CD14-positive monocyte (primary cell): ENCODE data around the gene CCDC92B. TPM values are rescaled to one million over a fixed set of nuclear protein-coding genes. Genes with fewer than 3 reads are reported as not detected.

Source experiments
- DNase-seq, 3 donors: peaks; one replicate each; pipeline ENCODE4 v3.0.0-alpha.2; 2011 to 2022
- H2AFZ ChIP-seq: 2 replicates; pipeline ENCODE4 v1.6.0; 2012; ENCODE audit warnings: mild to moderate bottlenecking, low read depth, low read length, inconsistent platforms; ENCODE audit not compliant: insufficient read depth, poor library complexity, severe bottlenecking
- H3K27ac ChIP-seq, 2 donors: 1 replicate in 1 of 2; 2 replicates in 1 of 2; pipeline ENCODE4 v1.5.1; 2012 to 2013; ENCODE audit warnings: low read length in 2 of 2, control low read depth in 1 of 2, inconsistent platforms in 1 of 2, low read depth in 1 of 2, mild to moderate bottlenecking in 1 of 2
- H3K27me3 ChIP-seq, 2 donors: one replicate each; pipeline versions ENCODE4 v1.6.0 to v1.6.1; 2011 to 2013; ENCODE audit warnings: low read length in 2 of 2; ENCODE audit not compliant: control insufficient read depth in 2 of 2, insufficient read depth in 2 of 2
- H3K36me3 ChIP-seq, 2 donors: replicated peaks in 1 of 2; 1 replicate in 1 of 2; 2 replicates in 1 of 2; pipeline versions ENCODE4 v1.5.1 to v1.6.1; 2012 to 2013; ENCODE audit warnings: low read length in 2 of 2, control low read depth in 1 of 2, inconsistent platforms in 1 of 2, mild to moderate bottlenecking in 1 of 2; ENCODE audit not compliant: insufficient read depth in 2 of 2, control insufficient read depth in 1 of 2
- H3K4me1 ChIP-seq, 2 donors: 1 replicate in 1 of 2; 2 replicates in 1 of 2; pipeline versions ENCODE4 v1.5.1 to v1.6.1; 2012 to 2013; ENCODE audit warnings: low read length in 2 of 2, control low read depth in 1 of 2, inconsistent platforms in 1 of 2, mild to moderate bottlenecking in 1 of 2, moderate library complexity in 1 of 2; ENCODE audit not compliant: insufficient read depth in 2 of 2, control insufficient read depth in 1 of 2
- H3K4me2 ChIP-seq: replicated peaks from 2 replicates; pipeline ENCODE3; 2012; ENCODE audit warnings: low read length, moderate library complexity, mild to moderate bottlenecking; ENCODE audit not compliant: poor library complexity, severe bottlenecking; ENCODE audit errors: extremely low read depth
- H3K4me3 ChIP-seq, 3 experiments: fragments of 200-600 bp in 1 of 3; sonication (generic) in 1 of 3; replicated peaks in 1 of 3; 1 replicate in 2 of 3; 2 replicates in 1 of 3; pipeline ENCODE4 v1.5.1; 2011 to 2013; ENCODE audit warnings: low read length in 3 of 3, mild to moderate bottlenecking in 3 of 3, control low read depth in 2 of 3, low read depth in 2 of 3, inconsistent platforms in 1 of 3, moderate library complexity in 1 of 3
- H3K79me2 ChIP-seq: 2 replicates; pipeline ENCODE4 v1.6.0; 2012; ENCODE audit warnings: mild to moderate bottlenecking, control low read depth, inconsistent platforms, low read length, moderate library complexity; ENCODE audit not compliant: insufficient read depth
- H3K9ac ChIP-seq: 2 replicates; pipeline ENCODE4 v1.6.0; 2017; ENCODE audit warnings: low read length, mild to moderate bottlenecking; ENCODE audit not compliant: insufficient read depth, poor library complexity, severe bottlenecking
- H3K9me3 ChIP-seq, 2 donors: replicated peaks in 1 of 2; 1 replicate in 1 of 2; 2 replicates in 1 of 2; pipeline versions ENCODE4 v1.5.1 to v1.6.1; 2012 to 2013; ENCODE audit warnings: low read length in 2 of 2, control low read depth in 1 of 2; ENCODE audit not compliant: control insufficient read depth in 1 of 2, insufficient read depth in 1 of 2
- H4K20me1 ChIP-seq: 2 replicates; pipeline ENCODE4 v1.6.0; 2012; ENCODE audit warnings: mild to moderate bottlenecking, low read length, control low read depth, moderate library complexity; ENCODE audit not compliant: insufficient read depth
- H3K27ac Mint-ChIP-seq, 7 donors: one replicate each; pipeline ENCODE4 v1.8.0; 2020; ENCODE audit warnings: mild to moderate bottlenecking in 7 of 7, mixed read lengths in 7 of 7, moderate library complexity in 6 of 7, inconsistent platforms in 2 of 7
- H3K27me3 Mint-ChIP-seq, 3 donors: one replicate each; pipeline ENCODE4 v1.8.0; 2021 to 2022; ENCODE audit warnings: low read depth in 3 of 3, mild to moderate bottlenecking in 3 of 3, mixed read lengths in 3 of 3, moderate library complexity in 3 of 3, inconsistent platforms in 1 of 3
- H3K36me3 Mint-ChIP-seq, 2 donors: one replicate each; pipeline ENCODE4 v1.8.0; 2020; ENCODE audit warnings: mixed read lengths in 2 of 2, inconsistent platforms in 1 of 2, mild to moderate bottlenecking in 1 of 2
- H3K4me1 Mint-ChIP-seq: one replicate; pipeline ENCODE4 v1.8.0; 2020; ENCODE audit warnings: mild to moderate bottlenecking, mixed read lengths
- H3K4me3 Mint-ChIP-seq, 2 donors: one replicate each; pipeline ENCODE4 v1.8.0; 2020; ENCODE audit warnings: mild to moderate bottlenecking in 2 of 2, mixed read lengths in 2 of 2, moderate library complexity in 1 of 2
- H3K9me3 Mint-ChIP-seq, 7 donors: one replicate each; pipeline ENCODE4 v1.8.0; 2020 to 2022; ENCODE audit warnings: mixed read lengths in 7 of 7, mild to moderate bottlenecking in 6 of 7, moderate library complexity in 6 of 7, inconsistent platforms in 2 of 7
- WGBS: methylation state at CpG from one replicate; pipeline ENCODE4 v1.1.5; 2013; ENCODE audit warnings: missing lambda C conversion rate; ENCODE audit not compliant: insufficient coverage; 5-methylcytosine and 5-hydroxymethylcytosine counted together
- intact Hi-C, 2 donors: fragments of 100-400 bp; cut with micrococcal nuclease; formaldehyde crosslinking; loops; one replicate each; pipeline versions ENCODE4 v1.15.0 to v1.15.1; 2023
- polyA plus RNA-seq, 3 donors: library from polyadenylated mRNA; depleted of rRNA in 1 of 3; unstranded in 2 of 3; stranded (reverse) in 1 of 3; fragments of 300-500 nt in 2 of 3; fragments of >200 nt in 1 of 3; fragmentation: Illumina TruSeq in 2 of 3; gene quantifications; 1 replicate in 2 of 3; 2 replicates in 1 of 3; pipeline ENCODE4 v1.2.3, GENCODE V29; 2012 to 2021
- TF ChIP-seq, protein P1 (sequence below): fragments of 200-600 bp; IDR thresholded peaks from one replicate; pipeline ENCODE4 v1.8.0; 2022; ENCODE audit warnings: antibody characterized with exemption, mild to moderate bottlenecking

CCDC92B gene
- polyA plus RNA-seq, 3 donors, result not detected

DNA sequence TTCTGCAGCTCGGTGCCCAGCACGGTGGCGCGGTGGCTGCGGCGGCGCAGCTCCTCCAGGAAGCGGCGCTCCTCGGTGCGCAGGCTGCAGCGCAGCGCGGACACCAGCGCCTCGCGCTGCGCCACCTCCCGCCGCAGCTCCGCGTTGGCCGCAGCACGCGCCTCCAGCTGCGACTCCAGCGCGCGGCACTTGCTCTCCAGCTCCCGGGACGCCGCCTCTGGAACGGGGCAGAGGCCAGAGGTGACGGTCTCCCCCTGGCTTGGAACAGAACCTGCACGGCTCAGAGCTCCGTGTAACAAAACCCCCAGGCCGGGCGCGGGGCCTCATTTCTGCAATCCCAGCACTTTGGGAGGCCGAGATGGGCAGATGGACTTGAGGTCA lies 24.7 kb downstream of the CCDC92B start:
- DNase-seq, result no peak
- Histone ChIP-seq H3K9ac (no peak overlapping the region), H3K4me1 (peaks cover 0 to 5% of the 10 kb centered on the region in 2 donors), H3K4me2 (peak overlapping the region; percentile 53), H2AFZ (peak overlapping the region; percentile 46), H3K27me3 (peaks cover 11 to 31% of the 10 kb centered on the region in 2 donors), H3K4me3 (no peak overlapping the region), H3K9me3 (no peaks in the 10 kb centered on the region), H3K27ac (no peak overlapping the region), H4K20me1 (no peaks in the 10 kb centered on the region), H3K79me2 (no peaks in the 10 kb centered on the region), H3K36me3 (no peaks in the 10 kb centered on the region)
- Mint-ChIP-seq H3K9me3 (peaks cover 0 to 19% (median 0%) of the 10 kb centered on the region in 7 donors), H3K36me3 (peaks cover 0 to 2% of the 10 kb centered on the region in 2 donors), H3K4me3 (peak overlapping the region in 1 of 2 donors; percentile 74), H3K27ac (no peak overlapping the region), H3K27me3 (peaks cover 37 to 65% (median 60%) of the 10 kb centered on the region in 3 donors), H3K4me1 (peaks cover 6% of the 10 kb centered on the region)
- TF ChIP-seq, protein P1, sequence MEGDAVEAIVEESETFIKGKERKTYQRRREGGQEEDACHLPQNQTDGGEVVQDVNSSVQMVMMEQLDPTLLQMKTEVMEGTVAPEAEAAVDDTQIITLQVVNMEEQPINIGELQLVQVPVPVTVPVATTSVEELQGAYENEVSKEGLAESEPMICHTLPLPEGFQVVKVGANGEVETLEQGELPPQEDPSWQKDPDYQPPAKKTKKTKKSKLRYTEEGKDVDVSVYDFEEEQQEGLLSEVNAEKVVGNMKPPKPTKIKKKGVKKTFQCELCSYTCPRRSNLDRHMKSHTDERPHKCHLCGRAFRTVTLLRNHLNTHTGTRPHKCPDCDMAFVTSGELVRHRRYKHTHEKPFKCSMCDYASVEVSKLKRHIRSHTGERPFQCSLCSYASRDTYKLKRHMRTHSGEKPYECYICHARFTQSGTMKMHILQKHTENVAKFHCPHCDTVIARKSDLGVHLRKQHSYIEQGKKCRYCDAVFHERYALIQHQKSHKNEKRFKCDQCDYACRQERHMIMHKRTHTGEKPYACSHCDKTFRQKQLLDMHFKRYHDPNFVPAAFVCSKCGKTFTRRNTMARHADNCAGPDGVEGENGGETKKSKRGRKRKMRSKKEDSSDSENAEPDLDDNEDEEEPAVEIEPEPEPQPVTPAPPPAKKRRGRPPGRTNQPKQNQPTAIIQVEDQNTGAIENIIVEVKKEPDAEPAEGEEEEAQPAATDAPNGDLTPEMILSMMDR, result no peak
- intact Hi-C loops, result no loop called here
- 4% methylated on average over 39 of the region's 40 CpGs for WGBS

DNA sequence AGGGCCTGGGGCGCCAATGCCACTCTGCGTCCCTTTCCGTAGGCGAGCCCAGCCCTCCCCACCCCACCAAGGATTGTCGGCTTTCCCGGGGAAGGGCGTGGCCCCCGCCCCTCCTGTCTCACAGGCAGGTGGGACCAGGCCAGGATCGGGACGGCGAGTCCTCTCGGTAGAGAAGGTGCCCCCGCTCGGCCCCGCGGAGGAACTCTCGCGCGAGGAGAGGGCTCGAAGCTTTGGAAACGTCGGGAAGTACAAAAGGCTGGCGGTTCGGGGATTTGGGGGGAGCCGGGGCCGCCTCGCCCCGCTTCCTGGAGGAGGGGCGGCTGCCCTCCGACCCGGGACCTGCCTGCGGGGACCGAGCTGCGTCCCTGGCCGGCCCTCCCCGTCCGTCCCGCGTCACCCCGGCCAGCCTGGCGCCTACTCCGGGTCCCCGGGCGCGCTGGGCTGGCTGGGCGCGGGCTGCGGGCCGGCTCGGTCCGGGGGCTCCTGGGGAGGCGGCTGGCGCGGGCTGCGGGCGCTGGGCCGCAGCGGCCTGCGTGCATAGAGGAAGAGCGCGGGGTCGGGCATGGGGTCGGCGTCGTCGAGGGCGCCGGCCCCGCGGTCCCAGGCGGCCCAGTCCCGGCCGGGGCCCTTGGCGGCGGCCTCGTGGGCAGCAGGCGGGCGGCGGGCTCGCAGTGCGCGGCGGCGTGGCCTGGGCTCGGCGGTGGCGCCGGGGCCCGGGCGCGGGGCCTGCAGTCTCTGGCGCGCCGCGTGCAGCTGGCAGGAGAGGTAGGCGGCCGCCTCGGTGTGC lies 25.3 kb downstream of the CCDC92B start:
- no peaks in the 10 kb centered on the region for H3K79me2 ChIP-seq
- H3K36me3 Mint-ChIP-seq, result peaks cover 0 to 4% of the 10 kb centered on the region in 2 donors
- H3K36me3 ChIP-seq, result no peaks in the 10 kb centered on the region
- H3K4me2 ChIP-seq, result peak overlapping the region; percentile 53
- peaks cover 35 to 64% (median 56%) of the 10 kb centered on the region in 3 donors for H3K27me3 Mint-ChIP-seq
- peaks cover 0 to 19% (median 0%) of the 10 kb centered on the region in 7 donors for H3K9me3 Mint-ChIP-seq
- intact Hi-C loops, result no loop called here
- WGBS, result 2% methylated on average over 94 of the region's 98 CpGs
- H3K4me3 Mint-ChIP-seq, result peak overlapping the region; percentile 47 to 59
- TF ChIP-seq, protein P1, result no peak
- no peak overlapping the region for H3K9ac ChIP-seq
- H3K4me1 Mint-ChIP-seq, result peaks cover 6% of the 10 kb centered on the region
- peak overlapping the region; percentile 46 for H2AFZ ChIP-seq
- no peak overlapping the region for H3K27ac ChIP-seq
- H3K9me3 ChIP-seq, result no peaks in the 10 kb centered on the region
- peaks cover 0 to 5% of the 10 kb centered on the region in 2 donors for H3K4me1 ChIP-seq
- H3K27me3 ChIP-seq, result peaks cover 11 to 31% of the 10 kb centered on the region in 2 donors
- no peaks in the 10 kb centered on the region for H4K20me1 ChIP-seq
- H3K27ac Mint-ChIP-seq, result no peak overlapping the region
- no peak for DNase-seq
- H3K4me3 ChIP-seq, result peak overlapping the region in 1 of 3 experiments; percentile 36
